Common myeloid progenitor, CD34-positive (primary cell): ENCODE data around the gene CRYGC.
A peak's percentile ranks its signal among the peaks of the same experiment; 100 is the strongest.
"Not testable (repeated sequence)": the region's sequence is repeated elsewhere in the genome, so short reads cannot be mapped to it uniquely, and the experiment has no call there.

Experiments used
- CTCF ChIA-PET: fragments of 350-600 bp; sonication (Branson Sonifier 250); formaldehyde crosslinking; loops from one replicate; lab custom pipeline; 2021; ENCODE audit warnings: antibody characterized with exemption; lab: Charles Lee
- POLR2A ChIA-PET: fragments of 350-600 bp; sonication (Branson Sonifier 250); formaldehyde crosslinking; loops from one replicate; lab custom pipeline; 2021; ENCODE audit warnings: antibody characterized with exemption; lab: Charles Lee
- DNase-seq, 3 donors: peaks; one replicate each; pipeline versions ENCODE4 v3.0.0 to v3.0.0-alpha.2; 2013
- H3K27ac ChIP-seq, 2 experiments: 1 replicate in 1 of 2; 2 replicates in 1 of 2; pipeline ENCODE4 v1.7.0; 2013; ENCODE audit warnings: inconsistent platforms in 2 of 2, low read length in 2 of 2, mild to moderate bottlenecking in 2 of 2, low read depth in 1 of 2, moderate library complexity in 1 of 2; ENCODE audit not compliant: severe bottlenecking in 2 of 2, insufficient read depth in 1 of 2, poor library complexity in 1 of 2
- H3K27me3 ChIP-seq, 5 experiments: replicated peaks in 2 of 5; 1 replicate in 3 of 5; 2 replicates in 2 of 5; pipeline versions ENCODE4 v1.6.1 to v1.7.0; 2013; ENCODE audit warnings: low read length in 4 of 5, mild to moderate bottlenecking in 2 of 5, moderate library complexity in 2 of 5, inconsistent platforms in 1 of 5; ENCODE audit not compliant: insufficient read depth in 5 of 5, control insufficient read depth in 4 of 5
- H3K36me3 ChIP-seq, 4 experiments: 1 replicate in 2 of 4; 2 replicates in 2 of 4; pipeline versions ENCODE4 v1.6.1 to v1.7.0; 2013; ENCODE audit warnings: low read length in 3 of 4, control low read depth in 1 of 4, mild to moderate bottlenecking in 1 of 4; ENCODE audit not compliant: control insufficient read depth in 4 of 4, insufficient read depth in 4 of 4
- H3K4me1 ChIP-seq, 4 experiments: 1 replicate in 3 of 4; 2 replicates in 1 of 4; pipeline versions ENCODE4 v1.6.1 to v1.7.1; 2013; ENCODE audit warnings: low read length in 3 of 4, mild to moderate bottlenecking in 3 of 4, control low read depth in 1 of 4, inconsistent platforms in 1 of 4, moderate library complexity in 1 of 4; ENCODE audit not compliant: control insufficient read depth in 4 of 4, insufficient read depth in 4 of 4; ENCODE audit errors: control extremely low read depth in 1 of 4
- H3K4me3 ChIP-seq, 7 experiments: 1 replicate in 4 of 7; 2 replicates in 3 of 7; pipeline versions ENCODE4 v1.5.1 to v1.7.0; 2013; ENCODE audit warnings: mild to moderate bottlenecking in 7 of 7, low read length in 6 of 7, moderate library complexity in 6 of 7, inconsistent platforms in 2 of 7, low read depth in 2 of 7, control low read depth in 1 of 7; ENCODE audit not compliant: insufficient read depth in 4 of 7, control insufficient read depth in 1 of 7; ENCODE audit errors: extremely low read depth in 1 of 7
- H3K9me3 ChIP-seq, 5 experiments: 1 replicate in 4 of 5; 2 replicates in 1 of 5; pipeline versions ENCODE4 v1.6.1 to v1.7.1; 2013; ENCODE audit warnings: low read length in 4 of 5, mild to moderate bottlenecking in 2 of 5, inconsistent platforms in 1 of 5, low read depth in 1 of 5, moderate library complexity in 1 of 5; ENCODE audit not compliant: control insufficient read depth in 4 of 5, insufficient read depth in 2 of 5; ENCODE audit errors: control extremely low read depth in 1 of 5
- WGBS: methylation state at CpG from one replicate; pipeline ENCODE4 v1.1.5; 2013; ENCODE audit not compliant: insufficient coverage; 5-methylcytosine and 5-hydroxymethylcytosine counted together

CRYGC gene

DNA sequence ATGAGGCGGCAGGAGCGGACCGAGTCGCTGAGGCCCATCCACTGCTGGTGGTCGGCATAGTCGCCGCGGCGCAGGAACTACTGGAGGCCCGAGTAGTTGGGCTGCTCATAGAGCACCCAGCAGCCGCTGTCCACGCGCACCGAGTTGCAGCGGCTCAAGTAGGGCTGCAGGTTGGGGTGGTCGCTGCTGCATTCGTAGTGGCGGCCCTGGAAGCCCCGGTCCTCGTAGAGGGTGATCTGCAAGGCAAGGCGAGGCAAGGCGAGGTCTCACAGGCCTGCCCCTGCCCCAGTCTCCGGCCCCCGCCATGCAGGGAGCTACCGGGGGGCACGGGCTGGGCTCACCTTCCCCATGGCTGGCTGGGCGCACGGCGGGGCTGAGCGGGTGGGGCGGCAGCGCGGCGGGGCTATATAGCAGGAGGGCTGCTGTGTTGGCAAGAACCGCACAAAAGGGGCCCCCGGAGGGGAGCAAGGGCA lies 17.3 kb downstream of the CRYGC start:
- H3K4me3 ChIP-seq: peak overlapping the region in 3 of 7 experiments; percentile 2 to 54 (median 50)
- WGBS: 92% methylated on average over 12 of the region's 36 CpGs
- H3K36me3 ChIP-seq, H3K4me1 ChIP-seq, H3K27me3 ChIP-seq, DNase-seq, H3K9me3 ChIP-seq, POLR2A ChIA-PET, H3K27ac ChIP-seq: not testable (repeated sequence)
- CTCF ChIA-PET: interaction anchor here (3.3 kb wide), 1 partner anchor 10 kb away, joined by 13 read pairs; no protein-coding TSS in a partner anchor

- Histone ChIP-seq H3K9me3 (no peaks in the 10 kb centered on the region), H3K27me3 (no peaks in the 10 kb centered on the region), H3K4me1 (peaks cover 7 to 28% (median 15%) of the 10 kb centered on the region in 4 experiments), H3K36me3 (no peaks in the 10 kb centered on the region), H3K27ac (no peak overlapping the region), H3K4me3 (no peak overlapping the region)
- DNase-seq: no peak
- 100% methylated on average over 1 of the region's 3 CpGs for WGBS
- CTCF ChIA-PET: interaction anchor here (0.8 to 3.4 kb wide), 3 partner anchors 31 to 149 kb away, joined by 4 to 21 read pairs (median 4); no protein-coding TSS in a partner anchor
- POLR2A ChIA-PET: no interaction called here
Observed at GRCh38 chr2:208103616-208104015, 26.0 kb downstream of the CRYGC start.

GRCh38 chr2:208101716-208102631 lies 27.7 kb downstream of the CRYGC start:
- peak overlapping the region in 5 of 7 experiments; percentile 9 to 67 (median 23) for H3K4me3 ChIP-seq
- no peaks in the 10 kb centered on the region for H3K9me3 ChIP-seq
- WGBS: 30% methylated on average over 7 of the region's 10 CpGs
- DNase-seq: peak; percentile 46 to 50 (median 48)
- H3K27ac ChIP-seq: no peak overlapping the region
- no peaks in the 10 kb centered on the region for H3K36me3 ChIP-seq
- CTCF ChIA-PET: interaction anchor here (0.6 to 3.4 kb wide), 19 partner anchors 9 to 363 kb away, joined by 3 to 21 read pairs (median 3); no protein-coding TSS in a partner anchor
- POLR2A ChIA-PET: interaction anchor here (0.6 to 1.0 kb wide), 2 partner anchors 152 to 184 kb away, joined by 3 read pairs; partner anchors contain the start of gene IDH1
- no peaks in the 10 kb centered on the region for H3K27me3 ChIP-seq
- peaks cover 7 to 28% (median 15%) of the 10 kb centered on the region in 4 experiments for H3K4me1 ChIP-seq

GRCh38 chr2:208099682-208100470 lies 29.8 kb downstream of the CRYGC start:
- Histone ChIP-seq H3K27me3 (no peaks in the 10 kb centered on the region), H3K4me3 (peak overlapping the region in 1 of 7 experiments; percentile 52), H3K4me1 (peaks cover 7 to 34% (median 16%) of the 10 kb centered on the region in 4 experiments), H3K27ac (no peak overlapping the region), H3K36me3 (no peaks in the 10 kb centered on the region), H3K9me3 (no peaks in the 10 kb centered on the region)
- CTCF ChIA-PET: no interaction called here
- 67% methylated on average over 6 of the region's 13 CpGs for WGBS
- POLR2A ChIA-PET: no interaction called here
- peak in 2 of 3 donors; percentile 52 to 62 for DNase-seq

GRCh38 chr2:208098701-208099100 lies 30.9 kb downstream of the CRYGC start:
- DNase-seq, H3K27me3 ChIP-seq, H3K4me3 ChIP-seq, H3K9me3 ChIP-seq, POLR2A ChIA-PET, H3K27ac ChIP-seq, H3K36me3 ChIP-seq: not testable (repeated sequence)
- peaks cover 7 to 34% (median 16%) of the 10 kb centered on the region in 4 experiments for H3K4me1 ChIP-seq
- CTCF ChIA-PET: interaction anchor here (1.5 kb wide), 1 partner anchor 341 kb away, joined by 3 read pairs; no protein-coding TSS in a partner anchor
- WGBS: 100% methylated on average over 1 of the region's 1 CpG

DNA sequence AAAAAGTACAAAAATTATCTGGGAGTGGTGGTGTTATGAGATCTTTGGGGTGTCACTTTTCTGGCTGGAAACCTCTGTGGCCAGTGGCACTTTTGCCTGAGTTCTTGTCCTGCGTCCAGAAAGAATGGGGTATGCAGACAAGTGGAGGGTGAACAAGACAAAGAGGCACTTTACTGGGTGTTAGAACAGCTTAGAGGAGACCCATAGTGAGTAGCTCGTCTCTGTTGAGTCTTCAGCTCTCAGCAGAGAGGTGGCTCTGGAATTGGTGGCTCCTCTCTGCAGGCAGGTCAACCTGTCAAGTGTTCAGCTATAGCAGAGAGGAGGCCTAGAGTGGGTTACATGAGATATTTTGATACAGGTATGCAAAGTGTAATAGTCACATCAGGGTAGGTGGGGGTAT lies 31.4 kb downstream of the CRYGC start:
- Histone ChIP-seq H3K27ac (no peak overlapping the region), H3K27me3 (no peaks in the 10 kb centered on the region), H3K4me3 (no peak overlapping the region), H3K36me3 (no peaks in the 10 kb centered on the region), H3K4me1 (peaks cover 7 to 34% (median 16%) of the 10 kb centered on the region in 4 experiments), H3K9me3 (no peaks in the 10 kb centered on the region)
- 93% methylated on average over 2 of the region's 2 CpGs for WGBS
- DNase-seq: no peak
- CTCF ChIA-PET: interaction anchor here (1.5 kb wide), 1 partner anchor 340 kb away, joined by 3 read pairs; no protein-coding TSS in a partner anchor
- POLR2A ChIA-PET: no interaction called here
